SU-DHL-6 (cell line): ENCODE results near the gene ARMC12.

Source experiments
- EZH2phosphoT487 ChIP-seq: fragments of 200-600 bp; sonication (generic), shearing (Covaris generic); conservative IDR thresholded peaks from 2 replicates; pipeline ENCODE4 v1.6.1; 2018; ENCODE audit warnings: mild to moderate bottlenecking, antibody characterized with exemption, low read length, moderate library complexity, mixed read lengths
- TF ChIP-seq, protein P1 (sequence below): fragments of 200-600 bp; sonication (generic); IDR thresholded peaks from one replicate; pipeline ENCODE4 v1.5.1; 2017; ENCODE audit warnings: antibody characterized with exemption, mild to moderate bottlenecking, low read length, moderate library complexity; ENCODE audit not compliant: insufficient read depth, poor library complexity, severe bottlenecking

- TF ChIP-seq, protein P1, sequence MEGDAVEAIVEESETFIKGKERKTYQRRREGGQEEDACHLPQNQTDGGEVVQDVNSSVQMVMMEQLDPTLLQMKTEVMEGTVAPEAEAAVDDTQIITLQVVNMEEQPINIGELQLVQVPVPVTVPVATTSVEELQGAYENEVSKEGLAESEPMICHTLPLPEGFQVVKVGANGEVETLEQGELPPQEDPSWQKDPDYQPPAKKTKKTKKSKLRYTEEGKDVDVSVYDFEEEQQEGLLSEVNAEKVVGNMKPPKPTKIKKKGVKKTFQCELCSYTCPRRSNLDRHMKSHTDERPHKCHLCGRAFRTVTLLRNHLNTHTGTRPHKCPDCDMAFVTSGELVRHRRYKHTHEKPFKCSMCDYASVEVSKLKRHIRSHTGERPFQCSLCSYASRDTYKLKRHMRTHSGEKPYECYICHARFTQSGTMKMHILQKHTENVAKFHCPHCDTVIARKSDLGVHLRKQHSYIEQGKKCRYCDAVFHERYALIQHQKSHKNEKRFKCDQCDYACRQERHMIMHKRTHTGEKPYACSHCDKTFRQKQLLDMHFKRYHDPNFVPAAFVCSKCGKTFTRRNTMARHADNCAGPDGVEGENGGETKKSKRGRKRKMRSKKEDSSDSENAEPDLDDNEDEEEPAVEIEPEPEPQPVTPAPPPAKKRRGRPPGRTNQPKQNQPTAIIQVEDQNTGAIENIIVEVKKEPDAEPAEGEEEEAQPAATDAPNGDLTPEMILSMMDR, result no peak
- no peak for TF ChIP-seq EZH2phosphoT487
These were observed 28.9 kb downstream of the ARMC12 start for GRCh38 chr6:35765739-35766138.
